Measurements from ENCODE around the gene TMTC1. TPM values are rescaled to one million over a fixed set of nuclear protein-coding genes. Genes with fewer than 3 reads are reported as not detected.

Gene TMTC1
- 27.9 and 32.6 TPM in 2 replicates for total RNA-seq

DNA sequence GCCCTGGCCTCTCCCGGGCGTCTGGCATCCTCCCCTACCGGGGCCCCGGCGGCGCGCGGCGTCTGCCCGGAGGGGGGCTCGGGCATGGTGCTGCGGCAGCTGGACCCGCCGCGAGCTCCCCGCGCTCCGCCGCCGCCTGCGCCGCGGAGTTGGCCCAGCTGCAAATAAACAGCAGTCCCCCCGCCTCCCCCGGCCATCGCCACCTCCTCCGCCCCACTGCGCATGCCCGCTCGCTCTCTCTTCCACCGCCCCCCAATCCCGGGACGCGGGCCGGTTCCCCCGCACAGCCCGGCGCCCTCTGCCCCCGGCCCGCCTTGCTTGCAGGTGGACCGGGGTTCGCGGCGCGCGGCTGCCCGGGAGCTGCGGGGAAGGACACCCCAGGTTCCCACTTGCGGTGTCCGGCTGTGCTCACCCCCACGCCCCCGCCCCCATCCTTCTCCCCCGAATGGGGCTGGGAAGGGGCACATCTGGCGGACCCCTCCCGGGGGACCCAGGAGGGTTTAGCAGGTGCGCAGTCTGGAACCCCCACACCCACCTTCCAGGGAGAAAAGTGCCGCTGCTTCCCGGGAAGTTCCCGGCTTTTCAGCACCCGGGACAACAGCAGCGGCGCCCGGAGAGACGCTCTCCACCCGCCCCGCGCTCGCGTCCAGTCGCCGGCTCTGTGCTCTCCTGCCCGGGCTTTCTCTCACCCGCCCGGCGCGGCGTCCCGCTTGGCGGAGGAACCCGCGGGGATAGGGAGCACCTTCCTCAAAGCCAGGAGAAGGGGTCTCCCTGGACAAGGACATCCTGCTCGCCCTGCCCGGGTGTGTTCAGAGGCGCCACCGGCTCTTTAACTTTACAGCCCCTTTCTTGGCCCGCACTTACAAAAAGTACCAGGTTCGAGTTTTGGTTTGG is at the start of gene TMTC1:
Gene TMTC1, minus strand, starts transcription at position 170 of the 894 bp plus-strand sequence. CDS start 191 bp downstream, outside the sequence.

DNA sequence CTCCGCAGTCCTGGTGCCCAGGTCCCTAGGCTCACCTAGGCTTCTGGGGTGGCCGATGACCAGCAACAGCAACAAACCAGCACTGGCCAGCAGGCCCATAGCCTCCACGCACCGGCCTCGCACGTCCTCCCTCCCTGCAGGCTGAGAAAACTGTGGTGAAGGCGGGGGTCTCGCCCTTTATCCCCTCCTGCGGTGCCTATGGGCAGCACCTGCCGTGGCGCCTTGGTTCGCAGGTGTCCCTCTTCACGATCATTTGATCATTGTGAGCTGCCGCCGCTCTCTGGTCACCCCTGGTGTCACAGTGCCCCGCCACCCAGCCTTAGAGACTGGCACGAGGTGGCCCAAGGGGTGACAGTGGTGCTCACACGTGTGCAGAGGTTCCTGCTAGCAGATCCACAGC is 286.2 kb downstream of the TMTC1 start, which contains the start of gene OVCH1:
Gene OVCH1, minus strand, starts transcription at position 99 of the 400 bp plus-strand sequence. Its CDS starts 0 bp downstream, at position 99.

